HG03558 (cell line): ENCODE data around the gene CAPS.

ENCODE experiments used
- ATAC-seq: cut with Tn5 transposase; IDR thresholded peaks from one replicate; pipeline ENCODE4 v1.9.1; 2021; ENCODE audit warnings: moderate number of reproducible peaks; ENCODE audit not compliant: unreplicated experiment; ENCODE audit errors: extremely low read depth

CAPS gene

GRCh38 chr19:5932609-5933262 is 18.7 kb downstream of the CAPS start:
- ATAC-seq: no peak

- no peak for ATAC-seq
Observed at GRCh38 chr19:5933391-5934068, 19.5 kb downstream of the CAPS start.

GRCh38 chr19:5934069-5934401 is 20.0 kb downstream of the CAPS start:
- no peak for ATAC-seq

GRCh38 chr19:5934774-5935472 is 20.9 kb downstream of the CAPS start:
- no peak for ATAC-seq

- ATAC-seq: no peak
Observed at GRCh38 chr19:5935473-5936291, 21.6 kb downstream of the CAPS start.

- ATAC-seq: no peak
Observed at GRCh38 chr19:5936292-5936592, 22.2 kb downstream of the CAPS start.

- no peak for ATAC-seq
Observed at GRCh38 chr19:5937550-5937949, 23.5 kb downstream of the CAPS start.

GRCh38 chr19:5940260-5941208 is 26.5 kb downstream of the CAPS start:
- ATAC-seq: no peak

GRCh38 chr19:5941673-5942072 is 27.6 kb downstream of the CAPS start:
- ATAC-seq: no peak

GRCh38 chr19:5943045-5943444 is 29.0 kb downstream of the CAPS start:
- ATAC-seq: no peak

- no peak for ATAC-seq
Observed at GRCh38 chr19:5943623-5944022, 29.6 kb downstream of the CAPS start.

- ATAC-seq: no peak
Observed at GRCh38 chr19:5947435-5947834, 33.4 kb downstream of the CAPS start.

GRCh38 chr19:5948752-5949564 is 34.9 kb downstream of the CAPS start:
- ATAC-seq: no peak

GRCh38 chr19:5949792-5950305 is 35.8 kb downstream of the CAPS start:
- ATAC-seq: no peak

GRCh38 chr19:5950741-5951140 is 36.7 kb downstream of the CAPS start:
- ATAC-seq: no peak

GRCh38 chr19:5951338-5951861 is 37.3 kb downstream of the CAPS start:
- no peak for ATAC-seq

- ATAC-seq: no peak
Observed at GRCh38 chr19:5952193-5953029, 38.4 kb downstream of the CAPS start.
